HTR-8/SVneo (cell line): Measurements from ENCODE around the gene FAM151A.

Experiments used
- DNase-seq: peaks from one replicate; pipeline ENCODE4 v3.0.0; 2011; ENCODE audit warnings: low spot score, mixed read lengths; ENCODE audit not compliant: insufficient read length
- FAIRE-seq: peaks from 2 replicates; lab custom pipeline; 2011; peaks lifted over from hg19 to GRCh38; lab: Jason Lieb, UNC

The FAM151A gene

GRCh38 chr1:54583307-54583686, 40.0 kb downstream of the FAM151A start:
- FAIRE-seq = no peak

GRCh38 chr1:54582566-54583306, 40.6 kb downstream of the FAM151A start:
- FAIRE-seq = no peak
- DNase-seq = no peak

More at GRCh38 chr1:54583307-54583686, 40.0 kb downstream of the FAM151A start:
- DNase-seq = no peak

GRCh38 chr1:54581621-54582035, 41.7 kb downstream of the FAM151A start:
- FAIRE-seq (no peak), DNase-seq (peak; percentile 76)

DNA sequence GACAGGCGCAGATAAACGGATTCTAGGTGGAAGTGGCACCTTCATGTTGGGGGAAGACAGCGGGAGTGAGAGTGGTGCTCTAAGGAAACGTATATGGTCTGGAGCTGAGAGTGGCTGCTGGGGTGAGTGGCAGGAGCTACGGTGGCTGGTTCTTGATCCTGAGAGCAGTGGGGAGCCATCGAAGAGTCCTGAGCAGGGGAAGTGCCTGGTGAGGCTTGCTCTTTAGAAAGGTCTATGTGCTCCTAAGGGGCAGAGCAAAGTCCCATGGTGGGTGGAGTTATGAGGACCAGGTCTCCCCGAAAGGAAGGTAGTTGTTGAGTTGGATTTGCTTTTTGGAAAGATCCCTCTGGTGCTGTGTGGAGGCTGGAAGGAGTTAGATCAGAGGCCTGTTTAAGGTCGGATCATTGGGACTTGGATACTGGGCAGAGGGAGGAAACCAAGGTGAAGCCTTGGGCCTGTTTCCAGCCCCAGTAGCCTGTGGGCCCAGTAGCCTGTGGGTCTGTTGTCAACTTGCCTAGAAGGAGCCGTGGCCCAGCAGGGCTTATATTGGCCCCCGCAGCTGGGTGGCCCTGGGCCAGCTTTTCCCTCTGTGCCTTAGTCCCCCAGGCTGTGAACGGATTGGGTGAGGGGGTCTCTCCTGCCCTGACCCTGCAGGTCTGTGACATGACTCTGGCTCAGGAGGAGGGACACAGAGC, 42.3 kb downstream of the FAM151A start:
- DNase-seq (no peak), FAIRE-seq (no peak)

DNA sequence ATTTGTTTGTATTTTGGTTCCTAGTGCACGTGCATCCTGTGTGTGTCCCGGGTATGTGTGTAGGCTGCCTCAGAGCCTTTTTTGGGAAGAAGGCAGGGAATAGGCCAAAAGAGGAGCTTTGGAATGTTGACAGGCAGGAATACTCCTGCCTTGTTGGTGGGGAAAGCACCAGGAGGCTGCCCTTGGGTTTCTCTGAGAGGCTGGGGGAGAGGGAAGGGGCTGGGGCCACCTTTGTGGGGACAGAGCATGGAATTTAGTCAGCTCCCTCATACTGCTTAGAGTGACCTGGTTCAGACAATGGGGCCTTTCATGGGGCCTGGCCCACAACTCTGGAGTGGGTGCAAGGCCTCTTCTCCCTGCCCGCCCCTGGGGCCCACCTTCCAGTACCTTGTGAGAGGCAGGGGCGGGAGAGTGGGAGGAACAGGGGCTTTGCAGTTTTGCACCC, 44.0 kb downstream of the FAM151A start:
- FAIRE-seq = no peak
- no peak for DNase-seq

GRCh38 chr1:54577612-54578011, 45.7 kb downstream of the FAM151A start:
- DNase-seq = no peak
- FAIRE-seq = no peak

GRCh38 chr1:54575605-54576290, 47.6 kb downstream of the FAM151A start:
- FAIRE-seq = no peak
- no peak for DNase-seq

DNA sequence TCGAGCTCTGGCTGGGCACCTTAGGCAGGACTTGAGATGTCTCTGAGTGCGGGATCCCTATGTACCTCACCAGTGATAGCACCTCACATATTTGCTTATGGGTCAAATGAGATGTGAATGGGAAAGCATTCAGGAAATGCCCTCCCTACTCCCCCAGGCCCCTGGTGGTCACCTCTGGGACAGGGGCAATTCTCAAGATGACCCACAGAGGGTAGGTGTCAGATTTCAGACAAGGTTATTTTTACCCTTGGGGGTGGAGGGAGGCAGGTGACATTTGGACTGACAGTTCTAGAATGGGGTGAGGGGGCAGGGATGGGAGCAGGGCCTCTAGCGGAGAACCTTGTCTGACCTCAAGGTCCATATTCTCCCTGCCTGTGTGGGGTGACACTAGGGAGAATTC, 48.2 kb downstream of the FAM151A start:
- DNase-seq = no peak
- FAIRE-seq = no peak

- FAIRE-seq (no peak), DNase-seq (no peak)
Observed at GRCh38 chr1:54574158-54574778, 49.1 kb downstream of the FAM151A start.

DNA sequence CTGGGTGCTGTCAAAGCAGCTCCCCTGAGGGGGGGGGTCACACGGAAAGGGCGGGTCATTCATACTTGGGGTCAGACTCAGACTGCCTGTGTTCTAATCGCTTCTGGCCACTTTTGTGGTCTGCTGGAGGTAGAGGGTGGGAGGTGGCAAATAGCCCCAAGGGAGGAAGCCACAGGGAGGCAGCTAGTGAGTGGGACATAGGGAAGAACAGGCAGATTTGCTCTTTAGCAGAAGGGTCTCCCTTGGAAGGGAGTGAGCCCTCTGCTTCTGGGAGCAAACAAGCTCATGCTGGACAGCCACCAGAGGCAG, 50.8 kb downstream of the FAM151A start:
- FAIRE-seq = no peak
- no peak for DNase-seq

DNA sequence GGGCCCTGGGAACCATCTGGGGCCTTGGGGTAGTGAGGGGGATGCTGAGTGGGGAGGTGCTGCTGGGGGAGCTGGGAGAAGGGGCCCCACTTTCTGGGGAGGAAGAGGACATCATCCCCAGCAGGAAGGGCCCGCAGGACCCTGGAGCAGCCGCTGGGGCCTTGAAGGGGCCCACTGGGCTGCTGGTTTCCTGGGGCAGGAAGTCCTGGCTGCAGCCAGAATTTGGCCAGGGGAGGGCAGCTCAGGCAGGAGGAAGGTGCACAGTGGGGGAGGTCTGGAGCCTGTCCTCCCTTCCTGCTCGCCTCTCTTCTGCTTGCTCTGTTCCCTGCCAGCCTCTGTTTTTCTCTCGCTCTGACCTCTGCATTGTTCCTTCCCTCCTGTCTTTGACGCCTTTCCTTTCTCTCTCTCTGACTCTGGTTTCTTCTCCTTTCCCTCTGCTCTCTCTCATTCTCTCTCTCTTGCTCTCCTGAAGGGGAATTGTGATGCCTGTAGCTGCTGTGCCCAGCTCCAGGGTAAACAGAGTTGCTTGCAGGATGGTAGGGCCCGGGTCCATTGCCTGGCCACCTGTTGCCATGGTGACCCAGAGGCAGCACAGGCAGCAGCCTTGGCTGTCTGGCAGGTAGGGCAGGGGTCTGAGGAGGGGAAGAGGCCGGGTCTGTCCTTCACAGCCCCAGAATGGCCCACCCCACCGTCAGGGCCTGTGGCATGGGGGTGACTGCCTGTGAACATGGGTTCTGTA, 51.4 kb downstream of the FAM151A start:
- DNase-seq (no peak), FAIRE-seq (no peak)

DNA sequence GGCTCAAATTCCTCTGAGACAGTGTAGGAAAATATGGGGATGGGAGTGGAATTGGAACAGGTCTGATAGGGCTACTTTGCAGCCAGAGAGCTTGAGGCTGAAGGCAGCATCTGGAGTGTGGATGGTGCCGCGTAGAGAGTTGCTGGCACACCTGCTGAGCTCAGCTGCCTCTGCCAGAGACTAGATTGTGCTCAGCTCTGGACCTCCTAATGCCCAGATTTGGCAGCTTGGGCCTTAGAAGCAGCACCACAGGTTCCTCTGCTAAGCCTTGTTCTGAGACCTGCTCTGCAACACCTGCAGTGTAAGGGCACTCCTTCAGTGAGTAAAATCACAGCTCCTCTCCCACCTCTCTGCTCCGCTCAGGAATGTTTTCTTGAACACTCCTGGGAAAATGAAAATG, 52.0 kb downstream of the FAM151A start:
- FAIRE-seq = no peak
- no peak for DNase-seq

GRCh38 chr1:54570161-54570560, 53.2 kb downstream of the FAM151A start:
- FAIRE-seq = peak; percentile 33

GRCh38 chr1:54569339-54569738, 54.0 kb downstream of the FAM151A start:
- no peak for FAIRE-seq
- DNase-seq = no peak

More at GRCh38 chr1:54570161-54570560, 53.2 kb downstream of the FAM151A start:
- DNase-seq = no peak

GRCh38 chr1:54567961-54568360, 55.4 kb downstream of the FAM151A start:
- DNase-seq = no peak
- no peak for FAIRE-seq

DNA sequence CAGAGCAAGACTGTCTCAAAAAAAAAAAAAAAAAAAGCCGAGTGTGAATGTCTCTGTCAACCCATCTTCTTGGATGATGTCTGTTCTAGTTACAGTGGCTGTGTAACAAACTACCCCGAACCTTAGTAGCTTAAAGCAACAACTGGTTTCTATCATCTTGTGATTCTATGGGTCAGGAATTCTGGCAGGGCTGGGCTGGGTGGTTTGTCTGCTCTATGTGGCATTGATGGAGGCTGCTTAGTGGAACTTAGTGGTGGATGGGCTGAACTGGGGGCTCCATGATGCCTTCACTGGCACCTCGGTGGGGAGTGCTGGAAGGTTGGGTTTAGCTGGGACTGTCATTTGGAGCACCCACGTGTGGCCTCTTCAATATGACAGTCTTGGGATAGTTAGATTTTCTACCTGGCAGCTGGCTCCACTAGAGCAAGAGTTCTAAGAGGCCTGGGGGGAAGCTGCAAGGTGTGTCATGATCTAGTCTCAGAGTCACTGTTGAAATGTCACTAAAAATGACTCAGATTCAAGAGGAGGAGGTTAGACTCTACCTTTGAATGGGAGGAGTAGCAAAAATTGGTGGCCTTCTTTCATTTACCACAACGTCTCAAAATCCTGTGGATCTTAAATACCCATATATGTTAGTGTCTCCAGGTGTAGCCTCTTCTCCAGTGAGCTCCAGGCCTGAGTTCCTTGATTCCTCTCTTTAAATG, 56.7 kb downstream of the FAM151A start:
- DNase-seq (no peak), FAIRE-seq (no peak)

- FAIRE-seq (no peak), DNase-seq (no peak)
Observed at GRCh38 chr1:54565113-54565501, 58.2 kb downstream of the FAM151A start.

DNA sequence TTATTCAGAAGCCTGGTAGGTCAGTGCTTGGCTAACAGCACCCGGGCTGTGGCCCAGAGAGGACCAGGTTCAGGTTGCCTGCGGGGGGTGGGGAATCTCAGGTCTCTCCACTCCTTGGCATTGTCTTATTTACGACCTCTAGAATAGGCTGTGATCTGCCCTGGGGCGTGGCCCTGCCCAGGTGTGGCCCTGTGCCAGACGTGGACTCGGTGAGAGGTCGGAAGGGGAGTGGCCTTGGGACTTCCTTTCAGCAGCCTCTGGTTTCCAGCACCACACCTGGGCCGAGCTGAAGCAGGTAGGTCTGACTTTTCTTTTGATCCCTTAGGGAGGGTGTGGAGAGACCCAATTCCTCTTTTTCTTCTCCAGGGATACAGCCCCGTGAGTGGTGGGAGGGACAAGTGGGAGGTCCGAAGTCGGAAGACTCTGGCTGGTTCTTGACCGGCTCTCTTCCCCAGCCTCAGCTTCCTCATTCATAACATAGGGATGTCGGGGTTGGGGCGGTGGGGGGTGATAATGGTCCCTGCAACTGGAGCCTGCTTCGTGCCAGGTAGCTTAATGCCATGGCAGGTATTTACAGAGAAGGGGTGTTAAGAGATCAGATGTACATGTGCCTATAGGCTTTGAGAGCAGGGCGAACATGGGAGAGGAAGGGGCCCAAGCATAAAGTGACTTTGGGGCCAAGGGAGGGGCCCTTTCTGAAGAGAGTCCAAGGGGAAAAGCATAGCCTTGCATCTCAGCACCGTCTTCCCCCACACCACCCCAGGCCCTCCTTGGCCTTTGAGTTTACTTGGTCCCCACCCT, 58.8 kb downstream of the FAM151A start:
- FAIRE-seq (no peak), DNase-seq (no peak)

GRCh38 chr1:54559771-54560231, 63.5 kb downstream of the FAM151A start:
- no peak for DNase-seq
- no peak for FAIRE-seq
